PC-3 (cell line): ENCODE data around the gene OCA2.

Experiments used
- CTCF ChIP-seq: fragments of 300-600 bp; sonication (generic); conservative IDR thresholded peaks from 2 replicates; pipeline ENCODE4 v1.5.1; 2017; ENCODE audit warnings: antibody characterized with exemption, low read depth, mild to moderate bottlenecking, low read length
- EZH2 ChIP-seq: fragments of 300-600 bp; sonication (generic); IDR thresholded peaks from one replicate; pipeline ENCODE4 v1.6.1; 2017; ENCODE audit warnings: antibody characterized with exemption, mild to moderate bottlenecking, low read length; ENCODE audit not compliant: unreplicated experiment
- EZH2phosphoT487 ChIP-seq: fragments of 300-600 bp; sonication (generic); IDR thresholded peaks from 2 replicates; pipeline ENCODE4 v1.6.1; 2018; ENCODE audit warnings: mild to moderate bottlenecking, antibody characterized with exemption, low read length, borderline replicate concordance

- TF ChIP-seq CTCF (no peak), EZH2 (no peak), EZH2phosphoT487 (no peak)
Measured at GRCh38 chr15:27878841-27879240, 220.3 kb downstream of the OCA2 start.
